B cell (primary cell): ENCODE results near the gene CEP131. TPM values are rescaled to one million over a fixed set of nuclear protein-coding genes. Genes with fewer than 3 reads are reported as not detected.

Experiments
- ATAC-seq: fragments of 200-7000 bp; cut with Tn5 transposase; one replicate; pipeline ENCODE4 v1.10.0; 2021; ENCODE audit warnings: low read depth, mild to moderate bottlenecking, moderate number of reproducible peaks, moderate library complexity
- CTCF ChIA-PET: fragments of 350-600 bp; sonication (Branson Sonifier 250); formaldehyde crosslinking; loops from one replicate; lab custom pipeline; 2021; ENCODE audit warnings: antibody characterized with exemption, inconsistent platforms; lab: Charles Lee
- POLR2A ChIA-PET: fragments of 350-600 bp; sonication (Branson Sonifier 250); formaldehyde crosslinking; loops from one replicate; lab custom pipeline; 2021; ENCODE audit warnings: antibody characterized with exemption; lab: Charles Lee
- DNase-seq: peaks from one replicate; pipeline ENCODE4 v3.0.0; 2013
- H2AFZ ChIP-seq: 2 replicates; pipeline ENCODE4 v1.6.1; 2012; ENCODE audit warnings: mild to moderate bottlenecking, low read depth, low read length; ENCODE audit not compliant: insufficient read depth, poor library complexity, severe bottlenecking
- H3K27ac ChIP-seq, 2 donors: 1 replicate in 1 of 2; 2 replicates in 1 of 2; pipeline ENCODE4 v1.5.1; 2012 to 2013; ENCODE audit warnings: low read length in 2 of 2, mild to moderate bottlenecking in 2 of 2, moderate library complexity in 1 of 2
- H3K27me3 ChIP-seq, 4 experiments: fragments of 200-600 bp in 1 of 4; sonication (generic) in 1 of 4; replicated peaks in 1 of 4; 1 replicate in 2 of 4; 2 replicates in 2 of 4; pipeline versions ENCODE4 v1.6.1 to v1.7.0; 2013 to 2016; ENCODE audit warnings: low read length in 3 of 4, mild to moderate bottlenecking in 2 of 4, mixed read lengths in 1 of 4, moderate library complexity in 1 of 4; ENCODE audit not compliant: insufficient read depth in 4 of 4, control insufficient read depth in 3 of 4; ENCODE audit errors: control extremely low read depth in 1 of 4
- H3K36me3 ChIP-seq, 2 experiments: replicated peaks in 1 of 2; 1 replicate in 1 of 2; 2 replicates in 1 of 2; pipeline versions ENCODE4 v1.6.1 to v1.7.1; 2013; ENCODE audit warnings: low read length in 1 of 2; ENCODE audit not compliant: insufficient read depth in 2 of 2, control insufficient read depth in 1 of 2; ENCODE audit errors: control extremely low read depth in 1 of 2, extremely low read depth in 1 of 2
- H3K4me1 ChIP-seq, 2 donors: fragments of 200-600 bp in 1 of 2; sonication (generic) in 1 of 2; 1 replicate in 1 of 2; 2 replicates in 1 of 2; pipeline versions ENCODE4 v1.5.1 to v1.6.1; 2013 to 2017; ENCODE audit warnings: low read length in 2 of 2; ENCODE audit not compliant: control insufficient read depth in 2 of 2, insufficient read depth in 2 of 2
- H3K4me2 ChIP-seq: replicated peaks from 2 replicates; pipeline ENCODE3; 2012; ENCODE audit warnings: mild to moderate bottlenecking, low read depth, low read length; ENCODE audit not compliant: poor library complexity, severe bottlenecking
- H3K4me3 ChIP-seq, 5 experiments: fragments of 200-600 bp in 1 of 5; sonication (generic) in 1 of 5; 1 replicate in 3 of 5; 2 replicates in 2 of 5; pipeline versions ENCODE4 v1.5.1 to v1.7.0; 2011 to 2016; ENCODE audit warnings: low read length in 4 of 5, mild to moderate bottlenecking in 4 of 5, low read depth in 2 of 5, control low read depth in 1 of 5, moderate library complexity in 1 of 5; ENCODE audit not compliant: insufficient read depth in 1 of 5; ENCODE audit errors: control extremely low read depth in 1 of 5, extremely low read depth in 1 of 5
- H3K79me2 ChIP-seq: fragments of 200-600 bp; sonication (generic); one replicate; pipeline ENCODE4 v1.6.0; 2016; ENCODE audit warnings: low read length; ENCODE audit not compliant: control insufficient read depth, insufficient read depth
- H3K9ac ChIP-seq: fragments of 200-600 bp; sonication (generic); 2 replicates; pipeline ENCODE4 v1.6.1; 2017; ENCODE audit warnings: mild to moderate bottlenecking, low read length, moderate library complexity
- H3K9me3 ChIP-seq, 3 donors: one replicate each; pipeline versions ENCODE4 v1.6.1 to v1.7.1; 2013; ENCODE audit warnings: low read length in 2 of 3; ENCODE audit not compliant: control insufficient read depth in 2 of 3, insufficient read depth in 1 of 3; ENCODE audit errors: control extremely low read depth in 1 of 3
- H4K20me1 ChIP-seq: 2 replicates; pipeline ENCODE4 v1.6.0; 2012; ENCODE audit warnings: mild to moderate bottlenecking, low read length; ENCODE audit not compliant: insufficient read depth, control insufficient read depth, poor library complexity, severe bottlenecking
- H3K27ac Mint-ChIP-seq: one replicate; pipeline ENCODE4 v1.8.0; 2021; ENCODE audit warnings: mixed read lengths
- H3K27me3 Mint-ChIP-seq: one replicate; pipeline ENCODE4 v1.8.0; 2021; ENCODE audit warnings: mixed read lengths
- H3K4me1 Mint-ChIP-seq: one replicate; pipeline ENCODE4 v1.8.0; 2021; ENCODE audit warnings: mixed read lengths
- H3K4me3 Mint-ChIP-seq: one replicate; pipeline ENCODE4 v1.8.0; 2021; ENCODE audit warnings: mixed read lengths
- H3K9me3 Mint-ChIP-seq: one replicate; pipeline ENCODE4 v1.8.0; 2022; ENCODE audit warnings: mixed read lengths; ENCODE audit not compliant: insufficient read depth
- CTCF ChIP-seq: fragments of 200-600 bp; IDR thresholded peaks from one replicate; pipeline ENCODE4 v1.8.0; 2022; ENCODE audit warnings: antibody characterized with exemption, mild to moderate bottlenecking
- EZH2 ChIP-seq: IDR thresholded peaks from 2 replicates; pipeline ENCODE4 v1.6.1; 2012; ENCODE audit warnings: borderline replicate concordance, low read depth, mild to moderate bottlenecking, moderate library complexity, low read length; ENCODE audit not compliant: insufficient read depth, poor library complexity, severe bottlenecking
- WGBS: methylation state at CpG from one replicate; pipeline ENCODE4 v1.1.5; 2013; ENCODE audit warnings: missing lambda C conversion rate; ENCODE audit not compliant: insufficient coverage; 5-methylcytosine and 5-hydroxymethylcytosine counted together
- intact Hi-C: fragments of 100-400 bp; cut with micrococcal nuclease; formaldehyde crosslinking; loops from one replicate; pipeline ENCODE4 v1.10.0; 2022
- polyA plus RNA-seq: library from polyadenylated mRNA; depleted of rRNA; stranded (reverse); fragments of >200 nt; gene quantifications from 2 replicates; pipeline ENCODE4 v1.2.3, GENCODE V29; 2012
- total RNA-seq, 2 donors: library from RNA; stranded (reverse); fragments of 120-200 nt in 1 of 2; gene quantifications; 1 replicate in 1 of 2; 2 replicates in 1 of 2; pipeline versions ENCODE4 v1.2.3 to v1.2.4, GENCODE V29; 2013 to 2022

Gene CEP131
- total and polyA plus RNA-seq, 2 donors (not counting 1 experiment from before 2014, with no cell fraction given): 18.8 to 25.5 TPM

- Mint-ChIP-seq H3K9me3 (no peaks in the 10 kb centered on the region), H3K4me3 (no peak overlapping the region), H3K4me1 (peaks cover 8% of the 10 kb centered on the region), H3K27me3 (no peaks in the 10 kb centered on the region), H3K27ac (no peak overlapping the region)
- Histone ChIP-seq H4K20me1 (no peaks in the 10 kb centered on the region), H3K4me3 (no peak overlapping the region), H3K27ac (no peak overlapping the region), H3K79me2 (peaks cover 8% of the 10 kb centered on the region), H3K36me3 (peaks cover 0 to 8% of the 10 kb centered on the region in 2 experiments), H3K9me3 (no peaks in the 10 kb centered on the region), H3K4me1 (no peaks in the 10 kb centered on the region), H2AFZ (no peak overlapping the region), H3K4me2 (no peak overlapping the region), H3K27me3 (no peaks in the 10 kb centered on the region), H3K9ac (no peak overlapping the region)
- ATAC-seq (no peak), DNase-seq (no peak)
- no peak for TF ChIP-seq EZH2
- no peak for TF ChIP-seq CTCF
- ChIA-PET POLR2A (no interaction called here), CTCF (no interaction called here)
- intact Hi-C loops: no loop called here
- WGBS: 96% methylated on average over 6 of the region's 8 CpGs
These were observed 8.8 kb downstream of the CEP131 start for GRCh38 chr17:81213978-81214377.

- DNase-seq (no peak), ATAC-seq (no peak)
- Mint-ChIP-seq H3K4me3 (no peak overlapping the region), H3K27me3 (no peaks in the 10 kb centered on the region), H3K4me1 (peaks cover 12% of the 10 kb centered on the region), H3K27ac (no peak overlapping the region), H3K9me3 (no peaks in the 10 kb centered on the region)
- Histone ChIP-seq H2AFZ (no peak overlapping the region), H3K4me2 (no peak overlapping the region), H3K9me3 (no peaks in the 10 kb centered on the region), H3K4me1 (peaks cover 3% of the 10 kb centered on the region in 2 donors), H4K20me1 (no peaks in the 10 kb centered on the region), H3K9ac (no peak overlapping the region), H3K27me3 (no peaks in the 10 kb centered on the region), H3K36me3 (peaks cover 0 to 5% of the 10 kb centered on the region in 2 experiments), H3K79me2 (peaks cover 22% of the 10 kb centered on the region), H3K27ac (no peak overlapping the region), H3K4me3 (no peak overlapping the region)
- POLR2A ChIA-PET: no interaction called here
- intact Hi-C loops: no loop called here
- TF ChIP-seq CTCF (no peak), EZH2 (no peak)
- WGBS: 62% methylated on average over 4 of the region's 9 CpGs
- CTCF ChIA-PET: no interaction called here
These were observed 10.4 kb downstream of the CEP131 start for GRCh38 chr17:81212365-81212764.
